GM21526 (cell line): ENCODE results near the gene DAPK2.
"Not testable (repeated sequence)": the region's sequence is repeated elsewhere in the genome, so short reads cannot be mapped to it uniquely, and the experiment has no call there.

ENCODE experiments used
- ATAC-seq: cut with Tn5 transposase; IDR thresholded peaks from one replicate; pipeline ENCODE4 v1.9.1; 2021; ENCODE audit warnings: moderate library complexity; ENCODE audit not compliant: unreplicated experiment, low FRiP score

The DAPK2 gene

DNA sequence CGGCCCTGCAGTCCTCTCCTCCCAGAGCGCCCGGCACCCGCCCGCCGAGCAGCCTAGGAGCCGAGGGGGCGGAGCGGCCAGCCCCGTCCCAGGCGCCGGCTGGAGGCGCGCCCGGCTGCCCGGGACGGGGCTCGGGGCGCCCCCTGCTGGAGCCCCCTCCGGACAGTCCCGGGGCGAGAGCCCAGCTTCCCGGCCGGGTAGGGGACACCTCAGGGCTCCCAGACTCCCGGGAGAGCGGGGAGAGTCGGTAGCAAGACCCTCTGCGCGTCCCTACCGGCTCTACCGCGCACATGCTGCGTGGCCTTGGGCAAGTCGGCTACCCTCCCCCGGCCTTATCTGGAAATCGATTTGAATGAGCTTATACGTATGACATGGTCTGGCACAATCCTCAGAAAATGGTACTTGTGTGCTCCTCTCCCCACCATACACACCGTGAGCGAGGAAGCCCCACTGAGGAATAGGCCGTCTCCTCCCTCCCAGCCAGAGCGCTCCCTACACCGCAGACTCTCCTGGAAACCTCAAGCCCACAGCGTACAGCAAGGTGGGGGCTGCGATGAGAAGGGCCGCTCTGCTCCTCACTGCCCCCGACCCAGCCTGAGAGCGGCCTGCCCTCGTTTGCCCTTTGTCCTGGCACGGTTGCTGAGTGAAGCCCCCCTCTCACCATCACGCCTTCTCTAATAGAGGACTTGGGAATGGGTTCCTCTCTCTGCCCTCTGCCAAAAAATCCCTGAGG is at the start of gene DAPK2:
Gene DAPK2, minus strand, starts transcription at position 65 of the 733 bp plus-strand sequence. CDS start 6,224 bp downstream, outside the sequence.
- ATAC-seq = no peak

DNA sequence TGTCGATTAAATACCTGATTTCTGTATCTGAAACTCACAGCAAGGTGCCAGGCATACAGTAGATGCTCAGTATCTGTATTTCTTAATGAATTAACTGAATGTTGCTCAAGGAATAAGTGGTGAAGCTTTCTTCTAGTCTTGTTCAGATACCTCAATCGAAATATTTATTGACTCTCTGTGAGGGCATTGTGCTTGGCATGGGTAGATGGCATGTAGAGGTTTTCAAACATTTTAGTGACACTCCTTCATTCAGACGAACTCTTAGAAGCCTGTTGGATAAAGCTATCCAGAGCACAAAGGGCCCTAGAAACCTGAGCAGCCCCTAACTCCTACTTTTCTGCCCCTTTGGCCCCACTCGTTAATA is 49.1 kb upstream of the DAPK2 start:
- no peak for ATAC-seq

DNA sequence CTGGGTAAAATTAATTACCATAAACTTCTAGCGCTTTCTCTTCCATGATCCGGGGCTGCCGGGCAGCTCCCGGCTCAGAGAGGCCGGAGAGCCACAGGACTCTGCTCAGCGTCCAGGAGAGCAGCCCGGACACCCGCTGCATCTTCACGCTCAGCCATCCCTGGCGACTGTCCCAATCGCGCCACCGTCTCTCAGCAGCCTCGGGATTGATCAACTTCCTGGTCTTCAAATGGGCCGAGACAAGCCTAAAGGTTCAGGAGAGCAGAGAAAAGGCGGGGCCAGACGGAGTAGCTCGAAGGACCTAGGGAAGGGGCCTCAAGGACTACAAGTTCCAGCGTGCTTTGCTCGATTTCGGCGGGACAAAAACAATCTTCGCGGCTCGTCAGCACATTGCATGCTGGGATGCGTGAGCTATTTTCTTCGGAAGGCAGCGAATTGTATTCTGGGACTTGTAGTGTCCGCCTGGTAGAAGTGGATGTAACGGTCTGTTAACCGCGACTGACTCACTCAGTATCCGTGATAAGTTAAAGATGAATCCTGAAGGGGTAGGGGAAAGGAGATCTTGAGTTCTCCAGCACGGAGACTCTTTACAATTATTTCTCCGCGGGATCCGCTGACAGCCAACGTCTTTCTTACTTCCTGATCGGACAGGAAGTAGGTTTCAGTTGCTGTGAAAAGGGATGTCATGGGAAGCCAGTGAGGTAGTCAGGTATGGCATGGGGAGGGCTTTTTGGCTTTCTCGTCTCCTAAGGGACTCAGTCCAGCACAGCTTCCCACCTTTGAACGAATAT is 47.5 kb upstream of the DAPK2 start, which contains the start of gene CIAO2A:
Gene CIAO2A, minus strand, starts transcription at position 212 of the 791 bp plus-strand sequence. Its CDS starts 70 bp downstream, at position 142.
- peak; percentile 58 for ATAC-seq

DNA sequence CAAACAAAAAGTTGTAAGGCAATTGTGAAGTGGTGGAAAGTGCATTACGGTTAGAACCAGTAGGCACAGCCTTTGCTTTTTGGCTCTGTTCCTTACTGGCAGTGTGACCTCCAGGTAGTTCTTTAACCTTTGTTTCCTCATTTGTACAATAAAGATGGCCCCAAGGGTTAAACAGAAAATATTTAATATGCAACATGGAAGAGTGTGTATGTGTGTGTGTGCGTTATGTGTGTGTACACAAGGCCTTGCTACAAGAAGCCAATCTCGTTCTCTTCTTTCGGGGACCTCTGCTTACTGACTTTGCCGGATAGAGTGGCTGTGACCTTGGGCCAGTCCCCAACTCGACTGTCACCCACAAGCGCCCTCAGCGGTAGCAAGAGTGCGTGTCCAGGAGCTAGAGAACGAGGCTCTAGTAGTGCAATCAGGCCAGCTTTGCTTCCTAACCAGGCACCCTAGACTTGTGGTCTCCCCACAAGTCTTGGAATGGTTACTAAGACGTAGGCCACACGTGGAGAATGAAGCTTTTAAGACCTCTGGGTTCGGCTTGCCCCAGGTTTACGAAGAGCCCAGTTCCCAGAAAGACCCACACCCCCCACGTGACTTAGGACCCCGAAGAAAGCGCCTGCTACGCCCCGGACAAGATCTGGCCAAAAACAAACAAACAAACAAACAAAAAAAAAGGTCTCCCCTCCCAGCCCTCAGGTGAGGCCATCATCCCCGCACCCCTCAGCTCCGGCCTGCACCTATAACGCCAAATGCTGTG is 46.8 kb upstream of the DAPK2 start:
- ATAC-seq = no peak

DNA sequence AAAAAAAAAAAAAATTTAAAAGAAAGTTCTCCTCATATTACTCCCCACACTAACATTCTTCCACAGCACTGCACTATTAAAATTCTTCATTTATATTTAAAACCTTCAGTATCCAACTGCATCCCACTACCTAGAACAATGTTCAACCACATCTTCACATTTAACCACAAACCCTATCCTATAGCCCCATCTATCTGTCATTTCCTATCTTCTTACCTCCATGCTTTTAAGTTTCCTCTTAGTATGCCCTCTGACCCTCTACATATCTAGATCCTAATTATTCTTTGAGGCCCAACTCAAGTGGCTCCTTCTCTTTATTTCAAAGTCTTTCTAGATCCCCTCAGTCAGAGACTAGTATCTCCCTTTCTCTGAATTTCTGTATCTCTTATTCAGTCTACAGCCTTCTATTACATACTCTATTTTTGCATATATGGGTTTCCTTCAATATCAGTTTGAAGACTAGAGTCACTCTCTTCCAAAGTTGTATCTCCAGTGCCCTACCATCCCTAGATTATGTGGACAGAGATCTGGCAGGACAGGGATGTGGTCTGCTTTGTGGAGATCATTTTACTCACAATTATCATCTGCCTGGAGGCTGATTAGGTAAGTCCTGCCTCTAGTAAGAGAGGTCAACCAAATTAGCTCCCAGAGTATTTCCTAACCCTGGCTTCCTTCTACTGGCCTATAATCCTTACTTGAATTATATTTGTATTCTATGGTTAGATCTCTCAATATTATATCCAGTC is 46.0 kb upstream of the DAPK2 start:
- no peak for ATAC-seq

DNA sequence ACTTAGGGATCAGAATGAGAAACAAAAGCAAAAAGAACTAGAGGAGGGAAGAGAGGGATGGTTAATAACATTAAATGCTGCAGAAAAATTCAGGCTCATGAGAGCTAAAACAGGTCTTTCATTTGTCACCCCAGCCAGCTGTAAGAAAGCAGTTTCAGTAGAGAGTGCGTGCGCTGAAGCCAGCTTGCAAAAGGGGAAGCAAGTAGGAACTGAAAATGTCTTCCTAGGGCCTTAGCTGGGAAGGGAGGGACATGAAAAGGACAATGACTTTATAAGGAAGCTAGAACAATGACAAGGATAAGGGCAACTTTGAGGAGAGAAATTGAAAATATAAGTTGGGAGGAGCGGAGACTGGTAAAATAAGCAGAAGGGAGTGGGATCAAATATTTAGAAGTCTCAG is 44.2 kb upstream of the DAPK2 start:
- no peak for ATAC-seq

DNA sequence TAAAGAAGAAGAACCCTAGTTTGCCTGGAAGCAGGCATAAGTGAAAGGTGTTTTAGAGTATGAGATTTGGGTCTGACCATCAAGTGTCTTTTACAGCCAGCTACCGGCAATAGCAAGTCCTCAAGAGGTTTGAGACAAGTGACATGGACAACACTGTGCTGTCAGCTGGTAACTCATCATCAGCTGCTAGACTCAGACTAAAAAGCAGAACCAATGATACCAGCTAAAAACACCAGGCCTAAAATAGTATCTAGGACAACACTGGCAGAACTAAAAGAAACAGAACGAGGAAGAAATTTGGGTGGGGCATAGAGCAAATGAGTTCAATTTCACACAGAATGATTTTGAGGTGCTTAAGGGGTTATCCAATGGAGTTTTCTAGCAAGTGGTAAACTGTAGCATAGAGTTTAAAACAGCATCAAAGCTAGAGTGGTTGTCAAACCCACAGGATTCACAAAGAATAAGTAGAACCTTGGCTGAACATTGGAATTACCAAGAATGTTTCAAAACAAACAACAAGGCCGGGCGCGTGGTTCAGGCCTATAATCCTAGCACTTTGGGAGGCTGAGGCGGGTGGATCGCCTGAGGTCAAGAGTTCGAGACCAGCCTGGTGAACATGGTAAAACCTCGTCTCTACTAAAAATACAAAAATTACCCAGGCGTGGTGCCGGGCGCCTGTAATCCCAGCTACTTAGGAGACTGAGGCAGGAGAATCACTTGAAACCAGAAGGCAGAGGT is 43.4 kb upstream of the DAPK2 start:
- no peak for ATAC-seq

DNA sequence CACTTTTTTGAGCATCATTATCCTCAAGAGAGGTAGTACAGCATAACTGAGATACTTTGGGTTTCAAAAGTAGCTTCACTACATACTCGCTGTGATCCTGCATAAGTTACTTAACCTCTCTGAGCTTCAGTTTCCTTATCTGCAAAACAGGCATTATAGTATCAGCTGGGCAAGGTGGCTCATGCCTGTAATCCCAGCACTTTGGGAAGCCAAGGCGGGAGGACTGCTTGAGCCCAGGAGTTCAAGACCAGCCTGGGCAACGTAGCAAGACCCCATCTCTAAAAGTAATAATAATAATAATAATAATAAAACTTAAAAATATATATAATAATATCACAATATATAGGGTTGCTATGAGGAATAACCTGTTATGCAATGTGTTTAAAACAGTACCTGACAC is 36.5 kb upstream of the DAPK2 start:
- no peak for ATAC-seq

DNA sequence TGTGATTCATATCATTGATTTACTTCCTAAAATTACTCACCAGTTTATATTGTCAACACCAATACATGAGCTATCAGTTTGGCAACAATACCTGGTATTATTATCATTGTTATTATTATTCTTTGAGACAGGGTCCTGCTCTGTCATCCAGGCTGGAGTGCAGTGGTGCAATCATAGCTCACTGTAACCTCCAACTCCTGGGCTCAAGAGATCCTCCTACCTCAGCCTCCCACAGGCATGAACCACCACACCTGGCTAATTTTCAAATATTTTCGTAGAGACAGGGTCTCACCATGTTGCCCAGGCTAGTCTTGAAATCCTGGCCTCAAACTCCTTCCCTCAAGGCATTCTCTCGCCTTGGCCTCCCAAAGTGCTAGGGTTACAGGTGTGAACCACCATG is 27.2 kb upstream of the DAPK2 start:
- not testable (repeated sequence) for ATAC-seq

DNA sequence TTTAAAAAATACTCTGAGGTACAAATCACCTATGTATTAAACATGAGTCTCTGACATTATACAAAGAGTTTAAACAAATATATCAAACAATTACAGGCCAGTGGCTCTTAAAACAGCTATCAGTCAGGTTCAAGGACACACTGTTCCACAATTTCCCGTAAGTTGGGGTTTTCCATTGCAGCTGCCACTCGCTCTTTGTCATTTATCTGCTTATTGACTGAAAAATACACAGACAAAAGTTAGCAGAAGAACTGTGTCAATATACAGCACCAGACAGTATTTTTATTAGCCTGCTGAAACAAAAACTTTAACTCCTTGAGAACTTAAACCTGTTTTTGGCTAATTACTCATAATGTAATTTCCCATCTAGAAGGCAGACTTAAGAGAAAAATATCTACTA is 26.5 kb upstream of the DAPK2 start:
- ATAC-seq = no peak

DNA sequence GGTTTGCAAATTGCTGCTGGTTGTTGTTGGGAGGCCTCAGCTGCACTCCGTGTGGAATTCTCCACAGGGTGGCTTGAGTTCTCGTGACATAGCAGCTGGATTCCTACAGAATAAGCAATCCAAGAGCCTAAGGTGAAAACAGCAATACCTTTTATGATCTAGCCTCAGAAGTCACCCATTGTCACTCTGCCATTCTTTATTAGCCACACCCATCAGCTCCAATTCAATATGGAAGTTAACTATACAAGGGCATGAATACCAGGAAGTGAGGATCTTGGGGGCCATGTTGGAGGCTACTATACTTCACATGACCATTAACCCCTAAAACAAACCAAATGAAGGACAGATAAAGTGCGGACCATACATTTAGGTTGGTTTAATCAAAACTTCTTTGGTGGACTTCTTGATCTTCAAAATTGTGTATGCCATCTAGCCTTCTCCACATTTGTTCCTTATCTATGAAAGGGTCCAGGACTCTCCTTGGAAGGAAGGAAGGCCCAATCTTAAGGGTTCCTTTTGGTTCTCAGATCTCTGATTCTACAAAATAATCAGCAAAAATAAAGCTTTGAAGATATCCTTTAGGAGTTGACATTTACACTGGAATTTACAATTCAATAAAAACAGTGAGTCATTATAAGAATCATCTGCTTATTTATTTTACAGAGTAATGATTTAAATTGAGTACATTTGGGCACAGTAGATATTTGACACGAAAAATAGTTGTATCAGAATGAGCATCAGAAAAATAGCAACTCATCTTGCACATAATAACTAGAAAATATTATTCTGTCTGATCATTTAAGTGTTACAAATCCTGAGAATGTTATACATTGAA is 25.9 kb upstream of the DAPK2 start:
- no peak for ATAC-seq

DNA sequence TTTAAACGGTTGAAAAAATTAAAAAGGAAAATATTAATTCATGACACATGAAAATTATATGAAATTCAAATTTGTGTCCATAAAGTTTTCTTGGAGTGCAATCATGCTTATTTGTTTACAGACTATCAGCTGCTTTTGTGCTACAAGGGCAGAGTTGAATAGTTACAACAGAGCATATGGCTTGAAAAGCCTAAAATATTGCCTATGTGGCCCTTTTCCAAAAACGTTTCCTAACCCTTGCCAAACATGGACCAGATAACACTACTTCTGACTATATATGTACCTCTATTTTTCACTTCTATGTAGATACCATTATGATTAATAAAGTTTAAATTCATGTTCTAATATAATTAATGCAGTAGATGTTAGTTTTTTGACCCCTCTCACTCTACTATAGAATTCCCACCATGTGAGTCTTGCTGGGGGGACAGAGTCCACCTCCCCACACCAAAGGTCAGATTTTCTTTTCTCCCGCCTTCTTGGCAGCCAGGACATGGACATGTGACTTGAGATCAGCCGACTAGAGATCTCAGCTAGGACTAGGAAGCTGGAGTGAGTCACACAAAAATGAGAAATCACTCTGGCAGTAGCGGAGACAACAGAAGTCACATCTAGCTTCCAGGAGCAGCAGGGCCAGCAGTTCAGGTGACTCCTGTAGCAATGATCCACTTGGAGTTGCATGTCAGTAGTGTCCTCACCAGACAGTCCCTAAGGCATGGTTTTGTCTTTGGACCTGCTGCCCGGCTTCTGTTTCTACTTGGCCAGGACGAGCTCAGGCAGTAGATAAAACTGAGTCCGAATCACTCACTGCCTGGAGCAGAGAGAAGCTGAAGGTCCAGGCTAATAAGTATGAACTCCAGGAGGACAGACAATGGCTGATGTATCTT is 24.9 kb upstream of the DAPK2 start:
- ATAC-seq = no peak

DNA sequence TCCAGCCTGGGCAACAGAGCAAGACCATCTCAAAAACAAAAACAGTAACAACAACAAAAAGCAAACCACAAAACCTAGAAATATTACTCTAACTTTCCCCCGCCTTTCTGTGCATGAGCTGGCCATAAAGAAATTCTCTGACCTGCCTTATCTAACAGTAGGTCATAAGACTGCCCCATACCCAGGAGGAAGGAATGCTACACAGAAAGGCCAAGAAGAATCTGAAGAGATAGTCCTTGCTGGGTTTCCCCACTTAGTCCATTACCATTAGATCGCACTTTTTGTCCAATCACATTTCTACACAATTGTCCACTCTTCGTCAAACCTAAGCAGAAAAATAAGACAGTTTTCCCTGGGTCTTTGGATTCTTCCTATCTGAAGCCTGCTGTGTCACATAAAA is 23.8 kb upstream of the DAPK2 start:
- no peak for ATAC-seq

DNA sequence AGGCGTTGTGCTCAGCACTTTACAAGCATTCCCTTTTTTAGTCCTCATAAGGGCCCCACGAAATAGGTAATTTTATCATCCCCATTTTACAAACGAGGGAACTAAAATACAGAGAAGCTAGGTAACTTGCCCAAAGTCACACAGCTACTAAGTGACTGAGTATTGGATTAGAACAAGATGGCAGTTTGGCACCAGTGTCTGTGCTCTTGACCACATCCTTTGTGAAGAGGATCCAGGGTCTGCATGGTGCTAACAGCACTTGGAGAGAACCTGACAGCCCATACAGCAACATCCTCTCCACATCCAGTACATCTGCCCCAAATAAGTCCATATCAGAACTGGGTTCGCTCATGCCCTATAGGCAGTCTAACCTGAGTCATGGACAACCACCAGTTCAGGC is 21.8 kb upstream of the DAPK2 start:
- no peak for ATAC-seq

DNA sequence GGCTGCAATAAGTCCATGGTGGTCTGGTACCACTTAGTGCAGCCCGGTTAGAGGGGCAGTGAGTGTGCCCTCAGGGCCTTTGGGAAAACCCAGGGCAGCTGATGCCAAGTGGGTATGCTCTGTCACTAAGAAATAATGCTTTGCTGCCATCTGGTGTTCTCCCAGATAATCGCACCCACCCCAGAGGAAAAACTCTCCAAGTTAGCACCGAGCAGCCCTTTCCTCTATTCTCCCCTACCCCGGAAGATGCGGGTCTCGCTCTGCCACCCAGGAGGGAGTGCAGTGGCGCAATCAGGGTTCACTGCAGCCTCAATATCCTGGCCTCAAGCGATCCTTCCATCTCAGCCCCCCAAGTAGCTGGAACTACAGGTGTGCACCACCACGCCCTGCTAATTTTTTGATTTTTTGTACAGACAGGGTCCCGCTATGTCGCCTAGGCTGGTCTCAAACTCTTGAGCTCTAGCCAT is 21.3 kb upstream of the DAPK2 start:
- ATAC-seq = peak; percentile 64

DNA sequence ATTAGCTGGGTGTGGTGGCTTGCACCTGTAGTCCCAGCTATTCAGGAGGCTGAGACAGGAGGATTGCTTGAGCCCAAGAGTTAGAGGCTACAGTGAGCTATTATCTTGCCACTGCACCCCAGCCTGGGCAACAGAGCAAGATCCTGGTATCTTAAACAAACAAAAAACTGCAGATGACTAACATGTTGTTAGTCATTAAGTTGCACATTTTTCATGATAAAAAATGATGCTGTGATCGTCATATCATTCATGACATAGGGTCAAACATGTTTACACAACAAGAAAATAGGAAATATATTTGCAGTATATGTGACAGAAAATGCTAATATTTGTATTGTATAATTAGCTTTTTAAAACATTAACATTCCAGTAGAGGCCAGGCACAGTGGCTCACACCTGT is 20.2 kb upstream of the DAPK2 start:
- no peak for ATAC-seq

DNA sequence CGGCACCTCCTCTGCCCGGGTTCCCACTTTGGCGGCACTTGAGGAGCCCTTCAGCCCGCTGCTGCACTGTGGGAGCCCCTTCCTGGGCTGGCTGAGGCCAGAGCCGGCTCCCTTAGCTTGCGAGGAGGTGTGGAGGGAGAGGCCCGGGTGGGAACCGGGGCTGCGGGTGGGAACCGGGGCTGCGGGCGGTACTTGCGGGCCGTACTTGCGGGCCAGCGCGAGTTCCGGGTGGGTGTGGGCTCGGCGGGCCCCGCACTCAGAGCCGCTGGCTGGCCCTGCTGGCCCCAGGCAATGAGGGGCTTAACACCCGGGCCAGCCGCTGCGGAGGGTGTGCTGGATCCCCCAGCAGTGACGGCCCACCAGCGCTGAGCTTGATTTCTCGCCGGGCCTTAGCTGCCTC is 14.4 kb upstream of the DAPK2 start:
- no peak for ATAC-seq

DNA sequence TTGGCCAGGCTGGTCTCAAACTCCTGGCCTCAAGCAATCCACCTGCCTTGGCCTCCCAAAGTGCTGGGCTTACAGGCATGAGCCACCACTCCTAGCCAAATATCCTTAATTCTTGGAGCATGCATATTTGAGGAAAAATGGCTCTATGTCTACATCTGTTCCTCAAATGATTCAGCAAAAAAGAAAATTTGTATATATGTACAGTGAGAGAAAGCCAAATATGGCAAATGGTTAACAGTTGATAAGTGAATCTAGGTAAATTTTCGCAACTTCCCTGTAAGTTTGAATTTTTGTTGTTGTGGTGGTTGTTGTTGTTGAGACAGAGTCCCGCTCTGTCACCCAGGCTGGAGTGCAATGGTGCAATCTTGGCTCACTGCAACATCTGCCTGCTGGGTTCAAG is 12.8 kb upstream of the DAPK2 start:
- not testable (repeated sequence) for ATAC-seq
